H1 (cell line): ENCODE data around the gene TMEM200C.

Experiments
- ATF3 ChIP-seq: IDR thresholded peaks from 2 replicates; pipeline ENCODE4 v1.6.1; 2011; ENCODE audit warnings: low read depth, mild to moderate bottlenecking, low read length; ENCODE audit not compliant: insufficient read depth
- BCL11A ChIP-seq, 2 experiments: IDR thresholded peaks; one replicate each; pipeline ENCODE4 v1.6.1; 2011; ENCODE audit warnings: low read depth in 2 of 2, low read length in 2 of 2, mild to moderate bottlenecking in 2 of 2
- JUND ChIP-seq: IDR thresholded peaks from 2 replicates; pipeline ENCODE4 v1.6.1; 2011; ENCODE audit warnings: mild to moderate bottlenecking, improper control_type of control experiment, low read length
- POLR2AphosphoS5 ChIP-seq: IDR thresholded peaks from 2 replicates; pipeline ENCODE4 v1.6.1; 2011; ENCODE audit warnings: low read depth, low read length
- RBBP5 ChIP-seq: IDR thresholded peaks from 2 replicates; pipeline ENCODE4 v1.7.1; 2012; ENCODE audit warnings: low read depth, mild to moderate bottlenecking, inconsistent platforms, low read length, moderate library complexity, borderline replicate concordance
- ZNF274 ChIP-seq: IDR thresholded peaks from 2 replicates; pipeline ENCODE4 v1.7.0; 2012; ENCODE audit warnings: low read length, borderline replicate concordance; ENCODE audit errors: extremely low read depth
- TF ChIP-seq, protein P1 (sequence below), 3 experiments: IDR thresholded peaks; 1 replicate in 2 of 3; 2 replicates in 1 of 3; pipeline versions ENCODE4 v1.5.1 to v1.6.1; 2011; ENCODE audit warnings: low read length in 3 of 3, mild to moderate bottlenecking in 3 of 3, inconsistent platforms in 2 of 3, low read depth in 1 of 3, moderate library complexity in 1 of 3; ENCODE audit not compliant: insufficient read depth in 1 of 3; ENCODE audit errors: control extremely low read depth in 1 of 3

DNA sequence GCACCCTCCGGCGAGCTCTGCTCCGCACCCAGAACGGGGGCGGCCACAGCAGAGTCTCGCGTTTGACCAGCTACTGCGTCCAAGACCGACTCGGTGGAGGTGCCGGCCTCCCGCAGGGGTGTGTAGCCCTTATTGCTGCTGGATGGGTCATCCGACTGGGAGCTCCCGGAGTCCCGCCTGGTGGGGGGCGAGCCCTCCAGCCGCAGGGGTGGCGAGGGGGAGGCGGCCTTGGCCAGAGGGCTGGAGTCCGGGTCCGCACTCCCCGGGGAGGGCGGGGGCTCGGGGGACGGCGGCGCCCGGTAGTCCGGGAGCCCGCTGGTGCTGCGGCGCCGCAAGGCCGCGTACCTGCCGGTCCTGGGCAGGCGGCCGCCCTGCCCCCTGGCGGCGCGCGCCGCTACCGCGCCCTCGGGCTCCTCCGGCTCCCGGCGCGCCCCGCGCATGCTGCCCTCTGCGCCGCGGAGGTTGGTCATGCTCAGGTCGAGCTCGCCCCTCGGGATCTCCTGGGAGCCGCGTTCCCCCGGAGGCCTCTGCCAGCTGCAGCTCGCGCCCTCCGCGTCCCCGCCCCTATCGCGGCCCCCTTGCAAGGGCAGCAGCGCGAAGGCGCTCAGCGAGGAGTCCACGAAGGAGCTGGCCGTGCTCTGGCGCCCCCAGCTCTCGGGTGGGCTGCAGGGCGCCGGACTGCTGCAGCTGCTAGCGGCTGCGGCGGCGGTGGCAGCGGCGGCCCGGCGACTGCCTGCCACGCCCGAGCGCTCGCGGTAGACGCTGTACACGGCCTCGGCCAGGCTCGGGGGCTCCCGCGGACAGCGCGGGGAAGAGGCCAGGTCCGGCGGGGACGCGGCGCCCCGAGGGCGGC, 4.8 kb downstream of the TMEM200C start:
- TF ChIP-seq POLR2AphosphoS5 (no peak), JUND (no peak), RBBP5 (no peak), ATF3 (no peak), BCL11A (IDR thresholded peaks at IDR 0.05; ENCODE audit: low read depth in 2 of 2, low read length in 2 of 2) (no peak), ZNF274 (no peak)
- TF ChIP-seq, protein P1, sequence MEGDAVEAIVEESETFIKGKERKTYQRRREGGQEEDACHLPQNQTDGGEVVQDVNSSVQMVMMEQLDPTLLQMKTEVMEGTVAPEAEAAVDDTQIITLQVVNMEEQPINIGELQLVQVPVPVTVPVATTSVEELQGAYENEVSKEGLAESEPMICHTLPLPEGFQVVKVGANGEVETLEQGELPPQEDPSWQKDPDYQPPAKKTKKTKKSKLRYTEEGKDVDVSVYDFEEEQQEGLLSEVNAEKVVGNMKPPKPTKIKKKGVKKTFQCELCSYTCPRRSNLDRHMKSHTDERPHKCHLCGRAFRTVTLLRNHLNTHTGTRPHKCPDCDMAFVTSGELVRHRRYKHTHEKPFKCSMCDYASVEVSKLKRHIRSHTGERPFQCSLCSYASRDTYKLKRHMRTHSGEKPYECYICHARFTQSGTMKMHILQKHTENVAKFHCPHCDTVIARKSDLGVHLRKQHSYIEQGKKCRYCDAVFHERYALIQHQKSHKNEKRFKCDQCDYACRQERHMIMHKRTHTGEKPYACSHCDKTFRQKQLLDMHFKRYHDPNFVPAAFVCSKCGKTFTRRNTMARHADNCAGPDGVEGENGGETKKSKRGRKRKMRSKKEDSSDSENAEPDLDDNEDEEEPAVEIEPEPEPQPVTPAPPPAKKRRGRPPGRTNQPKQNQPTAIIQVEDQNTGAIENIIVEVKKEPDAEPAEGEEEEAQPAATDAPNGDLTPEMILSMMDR (IDR thresholded peaks at IDR 0.05; ENCODE audit: control extremely low read depth in 1 of 3, insufficient read depth in 1 of 3, low read depth in 1 of 3, low read length in 3 of 3): peak; percentile 65 to 84 (median 84)
